Body of pancreas (tissue), 4 donors: ENCODE results near the gene AWAT1.

Experiments
- POLR2A ChIP-seq, 3 donors: fragments of 450-650 bp; IDR thresholded peaks; one replicate each; pipeline ENCODE4 v1.6.1; 2016; ENCODE audit warnings: antibody characterized with exemption in 3 of 3, mild to moderate bottlenecking in 2 of 3
- TF ChIP-seq, protein P1 (sequence below), 7 experiments: fragments of 450-650 bp in 4 of 7; fragments of 200-600 bp in 3 of 7; sonication (generic) in 3 of 7; IDR thresholded peaks; one replicate each; pipeline ENCODE4 v1.5.1; 2016 to 2019; ENCODE audit warnings: antibody characterized with exemption in 7 of 7

DNA sequence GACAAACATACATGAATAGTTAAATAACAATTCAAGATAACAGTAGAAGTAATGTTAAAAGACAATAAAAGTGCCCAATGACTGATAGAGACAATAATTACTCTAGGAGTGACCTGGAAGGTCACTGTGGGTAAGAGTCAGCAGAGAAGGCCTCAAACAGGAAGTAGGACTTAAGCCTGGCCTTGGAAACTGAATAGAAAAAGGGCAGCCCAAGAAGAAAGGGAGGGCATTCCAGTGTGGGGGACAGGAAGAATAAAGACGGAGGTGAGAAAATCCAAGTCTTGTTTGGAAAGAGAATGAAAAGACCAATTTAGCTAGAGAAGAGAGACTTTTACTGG lies 19.6 kb downstream of the AWAT1 start:
- no peak for TF ChIP-seq POLR2A (IDR thresholded peaks at IDR 0.05)
- TF ChIP-seq, protein P1, sequence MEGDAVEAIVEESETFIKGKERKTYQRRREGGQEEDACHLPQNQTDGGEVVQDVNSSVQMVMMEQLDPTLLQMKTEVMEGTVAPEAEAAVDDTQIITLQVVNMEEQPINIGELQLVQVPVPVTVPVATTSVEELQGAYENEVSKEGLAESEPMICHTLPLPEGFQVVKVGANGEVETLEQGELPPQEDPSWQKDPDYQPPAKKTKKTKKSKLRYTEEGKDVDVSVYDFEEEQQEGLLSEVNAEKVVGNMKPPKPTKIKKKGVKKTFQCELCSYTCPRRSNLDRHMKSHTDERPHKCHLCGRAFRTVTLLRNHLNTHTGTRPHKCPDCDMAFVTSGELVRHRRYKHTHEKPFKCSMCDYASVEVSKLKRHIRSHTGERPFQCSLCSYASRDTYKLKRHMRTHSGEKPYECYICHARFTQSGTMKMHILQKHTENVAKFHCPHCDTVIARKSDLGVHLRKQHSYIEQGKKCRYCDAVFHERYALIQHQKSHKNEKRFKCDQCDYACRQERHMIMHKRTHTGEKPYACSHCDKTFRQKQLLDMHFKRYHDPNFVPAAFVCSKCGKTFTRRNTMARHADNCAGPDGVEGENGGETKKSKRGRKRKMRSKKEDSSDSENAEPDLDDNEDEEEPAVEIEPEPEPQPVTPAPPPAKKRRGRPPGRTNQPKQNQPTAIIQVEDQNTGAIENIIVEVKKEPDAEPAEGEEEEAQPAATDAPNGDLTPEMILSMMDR (IDR thresholded peaks at IDR 0.05) = no peak
